Fibroblast of the aortic adventitia (primary cell): Measurements from ENCODE around the gene UQCC2. TPM values are rescaled to one million over a fixed set of nuclear protein-coding genes. Genes with fewer than 3 reads are reported as not detected.

Source experiments
- DNase-seq: peaks from one replicate; pipeline ENCODE4 v3.0.0-alpha.2; 2010; ENCODE audit warnings: low read depth
- H3K4me3 ChIP-seq: 2 replicates; pipeline ENCODE4 v1.5.1; 2011; ENCODE audit warnings: low read depth, mild to moderate bottlenecking, control low read depth, low read length, moderate library complexity
- total RNA-seq: library from RNA; depleted of rRNA; stranded (reverse); fragments of >200 nt; gene quantifications from 2 replicates; pipeline ENCODE4 v1.2.3, GENCODE V29; 2012; ENCODE audit warnings: low replicate concordance
- TF ChIP-seq, protein P1 (sequence below): IDR thresholded peaks from 2 replicates; pipeline ENCODE4 v1.5.1; 2011; ENCODE audit warnings: mild to moderate bottlenecking, low read length, control low read depth, inconsistent platforms; ENCODE audit not compliant: insufficient read depth

The UQCC2 gene
- total RNA-seq, 1 donor: 20.2 TPM

- DNase-seq: no peak
- H3K4me3 ChIP-seq: no peak overlapping the region
- TF ChIP-seq, protein P1, sequence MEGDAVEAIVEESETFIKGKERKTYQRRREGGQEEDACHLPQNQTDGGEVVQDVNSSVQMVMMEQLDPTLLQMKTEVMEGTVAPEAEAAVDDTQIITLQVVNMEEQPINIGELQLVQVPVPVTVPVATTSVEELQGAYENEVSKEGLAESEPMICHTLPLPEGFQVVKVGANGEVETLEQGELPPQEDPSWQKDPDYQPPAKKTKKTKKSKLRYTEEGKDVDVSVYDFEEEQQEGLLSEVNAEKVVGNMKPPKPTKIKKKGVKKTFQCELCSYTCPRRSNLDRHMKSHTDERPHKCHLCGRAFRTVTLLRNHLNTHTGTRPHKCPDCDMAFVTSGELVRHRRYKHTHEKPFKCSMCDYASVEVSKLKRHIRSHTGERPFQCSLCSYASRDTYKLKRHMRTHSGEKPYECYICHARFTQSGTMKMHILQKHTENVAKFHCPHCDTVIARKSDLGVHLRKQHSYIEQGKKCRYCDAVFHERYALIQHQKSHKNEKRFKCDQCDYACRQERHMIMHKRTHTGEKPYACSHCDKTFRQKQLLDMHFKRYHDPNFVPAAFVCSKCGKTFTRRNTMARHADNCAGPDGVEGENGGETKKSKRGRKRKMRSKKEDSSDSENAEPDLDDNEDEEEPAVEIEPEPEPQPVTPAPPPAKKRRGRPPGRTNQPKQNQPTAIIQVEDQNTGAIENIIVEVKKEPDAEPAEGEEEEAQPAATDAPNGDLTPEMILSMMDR: no peak
Measured at GRCh38 chr6:33709605-33710295, 1.8 kb downstream of the UQCC2 start.

GRCh38 chr6:33708516-33709204, 2.8 kb downstream of the UQCC2 start:
- H3K4me3 ChIP-seq: no peak overlapping the region
- no peak for DNase-seq
- TF ChIP-seq, protein P1: no peak

- no peak overlapping the region for H3K4me3 ChIP-seq
- no peak for DNase-seq
- TF ChIP-seq, protein P1: no peak
Measured at GRCh38 chr6:33707771-33708170, 3.7 kb downstream of the UQCC2 start.

DNA sequence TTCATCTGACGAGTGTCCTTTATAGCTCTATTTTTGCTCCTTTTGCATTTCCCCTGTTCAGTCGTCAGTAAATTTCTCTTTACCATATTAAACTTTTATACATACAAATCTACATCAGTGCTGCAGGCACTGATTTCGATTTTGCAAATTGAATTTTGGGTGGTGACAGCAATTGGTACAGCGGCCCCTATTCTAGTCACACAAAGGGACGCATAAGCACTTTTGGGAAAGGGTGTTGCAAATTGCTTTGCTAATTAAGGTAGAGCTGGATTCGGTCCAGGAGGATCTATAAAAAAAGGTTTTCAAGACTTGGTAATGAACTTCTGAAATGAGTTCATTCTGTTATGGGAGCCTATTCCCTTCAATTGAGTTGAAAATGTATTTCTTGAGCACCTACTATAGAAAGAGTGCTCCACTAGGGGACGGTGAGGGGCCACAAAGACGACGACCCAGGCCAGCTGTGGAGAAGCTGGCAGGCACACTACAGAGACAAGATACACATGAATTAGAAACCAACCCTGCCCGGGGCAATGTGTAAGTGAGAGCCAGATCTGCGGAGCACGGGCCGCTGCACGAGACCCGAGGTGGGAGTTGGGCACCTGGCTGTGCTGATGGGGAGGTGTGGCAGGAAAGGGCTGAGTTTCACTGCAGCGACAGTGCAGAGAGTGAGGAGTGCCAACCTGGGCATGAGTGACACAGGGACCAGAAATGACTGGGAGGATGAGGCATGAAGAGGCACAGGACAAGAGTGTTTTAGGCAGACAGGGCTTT, 5.4 kb downstream of the UQCC2 start:
- no peak for DNase-seq
- no peak overlapping the region for H3K4me3 ChIP-seq
- TF ChIP-seq, protein P1: no peak

- DNase-seq: no peak
Measured at GRCh38 chr6:33705268-33705885, 6.1 kb downstream of the UQCC2 start.

More at GRCh38 chr6:33705268-33705885, 6.1 kb downstream of the UQCC2 start:
- no peak overlapping the region for H3K4me3 ChIP-seq
- TF ChIP-seq, protein P1: no peak
